Suprapubic skin (tissue), 3 donors: ENCODE measurements around the gene ST3GAL3.

Experiments used
- CTCF ChIP-seq, 2 donors: fragments of 200-600 bp in 1 of 2; fragments of 450-650 bp in 1 of 2; sonication (generic) in 1 of 2; IDR thresholded peaks; one replicate each; pipeline ENCODE4 v1.5.1; 2016 to 2019; ENCODE audit warnings: antibody characterized with exemption in 2 of 2, mild to moderate bottlenecking in 1 of 2, moderate library complexity in 1 of 2
- POLR2A ChIP-seq, 2 donors: fragments of 450-650 bp; IDR thresholded peaks; one replicate each; pipeline ENCODE4 v1.6.1; 2017; ENCODE audit warnings: antibody characterized with exemption in 2 of 2, mild to moderate bottlenecking in 2 of 2, moderate library complexity in 2 of 2

- TF ChIP-seq CTCF (IDR thresholded peaks at IDR 0.05) (no peak), POLR2A (IDR thresholded peaks at IDR 0.05) (no peak)
Measured at GRCh38 chr1:43711524-43712386, 4.4 kb downstream of the ST3GAL3 start.
